HCT116 (cell line): ENCODE measurements around the gene DCUN1D1. TPM values are rescaled to one million over a fixed set of nuclear protein-coding genes. Genes with fewer than 3 reads are reported as not detected.

Experiments
- ATAC-seq: fragments of 200-7000 bp; cut with Tn5 transposase; 2 replicates; pipeline ENCODE4 v1.9.1; 2020; ENCODE audit warnings: mild to moderate bottlenecking, moderate library complexity
- BruUV-seq: library from RNA; stranded (reverse); fragments of 400-500 nt; replicated peaks from 2 replicates; lab custom pipeline; 2021; lab: Mats Ljungman, UMichigan
- CTCF ChIA-PET: fragments of 300-600 bp; sonication (Branson Sonifier 250); formaldehyde crosslinking; loops from one replicate; lab custom pipeline; 2021; ENCODE audit warnings: antibody characterized with exemption; lab: Charles Lee
- POLR2A ChIA-PET: fragments of 300-600, 350-600 bp; sonication (Branson Sonifier 250); formaldehyde crosslinking; loops from one replicate; lab custom pipeline; 2021; ENCODE audit warnings: antibody characterized with exemption; lab: Charles Lee
- RAD21 ChIA-PET, 2 experiments: fragments of 300-600 bp; sonication (Branson Sonifier 250); formaldehyde crosslinking; loops; one replicate each; lab custom pipeline; 2023; ENCODE audit warnings: low total read pairs in 2 of 2; ENCODE audit not compliant: uncharacterized antibody in 2 of 2, unreplicated experiment in 2 of 2, low non-redundant PET in 1 of 2; lab: Charles Lee
- DNase-seq: peaks from one replicate; pipeline ENCODE4 v3.0.0-alpha.2; 2010; ENCODE audit warnings: low read depth, low spot score
- H2AFZ ChIP-seq: fragments of 200-600 bp; shearing (Covaris generic), sonication (generic); 2 replicates; pipeline ENCODE4 v1.6.1; 2017; ENCODE audit warnings: low read depth, mixed run types, mixed read lengths, antibody characterized with exemption, low read length; ENCODE audit not compliant: poor library complexity, severe bottlenecking
- H3K27ac ChIP-seq: 2 replicates; pipeline ENCODE4 v1.5.1; 2012; ENCODE audit warnings: low read depth, low read length
- H3K27me3 ChIP-seq: fragments of 200-600 bp; sonication (generic); 2 replicates; pipeline ENCODE4 v1.6.1; 2016; ENCODE audit warnings: mixed run types, low read length, mixed read lengths; ENCODE audit not compliant: insufficient read depth
- H3K36me3 ChIP-seq, 2 experiments: fragments of 200-500 bp in 1 of 2; fragments of 200-600 bp in 1 of 2; sonication (Bioruptor generic) in 1 of 2; sonication (generic) in 1 of 2; 2 replicates each; pipeline versions ENCODE4 v1.5.1 to v1.6.1; 2014 to 2016; ENCODE audit warnings: low read length in 2 of 2, inconsistent platforms in 1 of 2, mixed read lengths in 1 of 2, mixed run types in 1 of 2; ENCODE audit not compliant: insufficient read depth in 2 of 2, control insufficient read depth in 1 of 2
- H3K4me1 ChIP-seq, 2 experiments: fragments of 200-600 bp in 1 of 2; sonication (generic) in 1 of 2; 2 replicates each; pipeline versions ENCODE4 v1.5.1 to v1.6.1; 2012 to 2017; ENCODE audit warnings: low read length in 2 of 2, inconsistent platforms in 1 of 2, mild to moderate bottlenecking in 1 of 2, mixed read lengths in 1 of 2, mixed run types in 1 of 2, moderate library complexity in 1 of 2; ENCODE audit not compliant: insufficient read depth in 2 of 2, control insufficient read depth in 1 of 2
- H3K4me2 ChIP-seq: fragments of 200-600 bp; sonication (generic); 2 replicates; pipeline ENCODE4 v1.6.1; 2017; ENCODE audit warnings: mixed run types, low read length, mixed read lengths
- H3K4me3 ChIP-seq, 2 experiments: fragments of 200-600 bp in 1 of 2; sonication (generic) in 1 of 2; replicated peaks in 1 of 2; 2 replicates each; pipeline ENCODE4 v1.5.1; 2011 to 2016; ENCODE audit warnings: low read length in 2 of 2, control low read depth in 1 of 2, low read depth in 1 of 2, mild to moderate bottlenecking in 1 of 2, mixed read lengths in 1 of 2, mixed run types in 1 of 2
- H3K79me2 ChIP-seq: fragments of 200-600 bp; sonication (generic); 2 replicates; pipeline ENCODE4 v1.6.1; 2017; ENCODE audit warnings: mild to moderate bottlenecking, mixed run types, low read length, moderate library complexity, mixed read lengths; ENCODE audit not compliant: insufficient read depth
- H3K9ac ChIP-seq: fragments of 200-600 bp; sonication (generic); 2 replicates; pipeline ENCODE4 v1.6.1; 2016; ENCODE audit warnings: low read length, mixed read lengths
- H3K9me2 ChIP-seq: fragments of 200-600 bp; sonication (generic), shearing (Covaris generic); 2 replicates; pipeline ENCODE4 v1.6.1; 2017; ENCODE audit warnings: mixed run types, mild to moderate bottlenecking, moderate library complexity; ENCODE audit not compliant: insufficient read depth
- H3K9me3 ChIP-seq, 2 experiments: fragments of 200-500 bp in 1 of 2; fragments of 200-600 bp in 1 of 2; sonication (Bioruptor generic) in 1 of 2; sonication (generic) in 1 of 2; 2 replicates each; pipeline ENCODE4 v1.6.1; 2014 to 2017; ENCODE audit warnings: low read length in 2 of 2, mixed read lengths in 2 of 2, inconsistent platforms in 1 of 2, low read depth in 1 of 2, mild to moderate bottlenecking in 1 of 2, mixed run types in 1 of 2, moderate library complexity in 1 of 2; ENCODE audit not compliant: control insufficient read depth in 1 of 2, insufficient read depth in 1 of 2
- H4K20me1 ChIP-seq: fragments of 200-600 bp; sonication (generic), shearing (Covaris generic); 2 replicates; pipeline ENCODE4 v1.6.1; 2017; ENCODE audit warnings: mixed run types, mild to moderate bottlenecking, moderate library complexity; ENCODE audit not compliant: insufficient read depth
- ATF3 ChIP-seq: IDR thresholded peaks from 2 replicates; pipeline ENCODE4 v1.6.1; 2012
- CBX3 ChIP-seq: IDR thresholded peaks from 2 replicates; pipeline ENCODE4 v1.6.1; 2012; ENCODE audit warnings: low read depth
- CEBPB ChIP-seq: IDR thresholded peaks from 2 replicates; pipeline ENCODE4 v1.6.1; 2012; ENCODE audit warnings: low read depth
- CTCF ChIP-seq, 3 experiments: fragments of 200-600 bp in 1 of 3; sonication (generic) in 1 of 3; IDR thresholded peaks in 2 of 3; conservative IDR thresholded peaks in 1 of 3; 2 replicates each; pipeline ENCODE4 v1.5.1; 2012 to 2017; ENCODE audit warnings: low read depth in 2 of 3, low read length in 2 of 3, antibody characterized with exemption in 1 of 3, borderline replicate concordance in 1 of 3, control low read depth in 1 of 3, mild to moderate bottlenecking in 1 of 3, mixed read lengths in 1 of 3, mixed run types in 1 of 3, moderate library complexity in 1 of 3; ENCODE audit not compliant: insufficient read depth in 1 of 3
- EGR1 ChIP-seq: IDR thresholded peaks from 2 replicates; pipeline ENCODE4 v1.6.1; 2012; ENCODE audit warnings: low read depth
- EZH2phosphoT487 ChIP-seq: fragments of 200-600 bp; IDR thresholded peaks from 2 replicates; pipeline ENCODE4 v1.6.1; 2018; ENCODE audit warnings: antibody characterized with exemption, borderline replicate concordance
- FOSL1 ChIP-seq: IDR thresholded peaks from 2 replicates; pipeline ENCODE4 v1.6.1; 2012; ENCODE audit warnings: low read depth
- MAX ChIP-seq: IDR thresholded peaks from 2 replicates; pipeline ENCODE4 v1.6.1; 2012
- POLR2AphosphoS5 ChIP-seq: IDR thresholded peaks from 2 replicates; pipeline ENCODE4 v1.6.1; 2011; ENCODE audit warnings: mild to moderate bottlenecking, low read depth, low read length, moderate library complexity
- RAD21 ChIP-seq: IDR thresholded peaks from 2 replicates; pipeline ENCODE4 v1.6.1; 2012; ENCODE audit warnings: low read depth, mild to moderate bottlenecking
- REST ChIP-seq: IDR thresholded peaks from 2 replicates; pipeline ENCODE4 v1.6.1; 2012; ENCODE audit warnings: low read depth
- SP1 ChIP-seq: IDR thresholded peaks from 2 replicates; pipeline ENCODE4 v1.6.1; 2012; ENCODE audit warnings: low read depth
- SRF ChIP-seq: IDR thresholded peaks from 2 replicates; pipeline ENCODE4 v1.6.1; 2012; ENCODE audit warnings: low read depth
- TCF7L2 ChIP-seq: IDR thresholded peaks from 2 replicates; pipeline ENCODE4 v1.7.0; 2011; ENCODE audit warnings: borderline replicate concordance, inconsistent platforms; ENCODE audit not compliant: insufficient read depth, insufficient read length; ENCODE audit errors: extremely low read depth
- ZBTB33 ChIP-seq: IDR thresholded peaks from 2 replicates; pipeline ENCODE4 v1.6.1; 2011; ENCODE audit warnings: mild to moderate bottlenecking, low read length, moderate library complexity; ENCODE audit not compliant: insufficient replicate concordance; ENCODE audit errors: extremely low read depth
- intact Hi-C: fragments of 100-400 bp; cut with micrococcal nuclease; formaldehyde crosslinking; loops from 2 replicates; pipeline ENCODE4 v1.10.0; 2022
- total RNA-seq: library from RNA; stranded (reverse); gene quantifications from one replicate; pipeline ENCODE4 v1.2.1, GENCODE V29; 2021; ENCODE audit not compliant: unreplicated experiment

DCUN1D1 gene
- total RNA-seq, 1 experiment from 2014 or later, result 46.9 TPM

GRCh38 chr3:183028416-183028815 is 48.1 kb upstream of the DCUN1D1 start (continued):
- TF ChIP-seq CEBPB (no peak), ZBTB33 (no peak)

- H3K9me3 ChIP-seq, result peaks cover 0 to 7% of the 10 kb centered on the region in 2 experiments; a peak in 2 of 4 replicates
- no peaks in the 10 kb centered on the region for H3K9me2 ChIP-seq
- no peak overlapping the region for H3K4me2 ChIP-seq
- H3K27ac ChIP-seq, result no peak overlapping the region
- no peak for ATAC-seq
- no peak overlapping the region for H2AFZ ChIP-seq
- intact Hi-C loops, result no loop called here
- H3K4me3 ChIP-seq, result no peak overlapping the region
- RAD21 ChIA-PET, result no interaction called here
- POLR2A ChIA-PET, result no interaction called here
- no peak overlapping the region for H3K9ac ChIP-seq
- BruUV-seq, result no TSS peak
- H3K79me2 ChIP-seq, result no peaks in the 10 kb centered on the region
- no peak for DNase-seq
- H3K36me3 ChIP-seq, result peaks cover 0 to under 1% of the 10 kb centered on the region in 2 experiments; a peak in 1 of 4 replicates
- CTCF ChIA-PET, result no interaction called here
- no peaks in the 10 kb centered on the region for H4K20me1 ChIP-seq
- H3K27me3 ChIP-seq, result no peaks in the 10 kb centered on the region
- no peak for TF ChIP-seq CTCF (IDR thresholded peaks at IDR 0.05 in 2 of 3, conservative IDR thresholded peaks at IDR 0.05 in 1 of 3; ENCODE audit: borderline replicate concordance in 1 of 3, insufficient read depth in 1 of 3, low read depth in 2 of 3, low read length in 2 of 3)
- TF ChIP-seq MAX, result no peak
- no peak for TF ChIP-seq REST
- no peak for TF ChIP-seq CEBPB
- TF ChIP-seq RAD21, result no peak
- TF ChIP-seq TCF7L2, result no peak
- no peak for TF ChIP-seq SRF
- no peak for TF ChIP-seq EZH2phosphoT487
- no peak for TF ChIP-seq SP1
- no peak for TF ChIP-seq ATF3
- no peak for TF ChIP-seq CBX3
- TF ChIP-seq FOSL1, result no peak
- no peak for TF ChIP-seq POLR2AphosphoS5
- TF ChIP-seq ZBTB33, result no peak
- no peak for TF ChIP-seq EGR1
- no peaks in the 10 kb centered on the region for H3K4me1 ChIP-seq
Measured at GRCh38 chr3:183027276-183027675, 46.9 kb upstream of the DCUN1D1 start.
